Inflammatory macrophage treated with lipopolysaccharide for 1 hour (primary cell): ENCODE measurements around the gene GRAMD4.

Experiments used
- DNase-seq, 2 donors: peaks; one replicate each; pipeline ENCODE4 v3.0.0-alpha.2; 2020 to 2022

The GRAMD4 gene

GRCh38 chr22:46696614-46697013 lies 76.4 kb downstream of the GRAMD4 start:
- no peak for DNase-seq

- DNase-seq = no peak
These were observed 77.8 kb downstream of the GRAMD4 start for GRCh38 chr22:46697811-46698515.

- DNase-seq = no peak
These were observed 78.9 kb downstream of the GRAMD4 start for GRCh38 chr22:46699091-46699490.

GRCh38 chr22:46701262-46701661 lies 81.1 kb downstream of the GRAMD4 start:
- no peak for DNase-seq

- no peak for DNase-seq
These were observed 83.2 kb downstream of the GRAMD4 start for GRCh38 chr22:46703171-46703995.

GRCh38 chr22:46703996-46704370 lies 83.8 kb downstream of the GRAMD4 start:
- no peak for DNase-seq

- DNase-seq = no peak
These were observed 85.9 kb downstream of the GRAMD4 start for GRCh38 chr22:46706060-46706459.

- no peak for DNase-seq
These were observed 87.1 kb downstream of the GRAMD4 start for GRCh38 chr22:46707305-46707704.

GRCh38 chr22:46707827-46708570 lies 87.8 kb downstream of the GRAMD4 start:
- DNase-seq = no peak

- DNase-seq = no peak
These were observed 88.7 kb downstream of the GRAMD4 start for GRCh38 chr22:46708766-46709330.

- no peak for DNase-seq
These were observed 90.6 kb downstream of the GRAMD4 start for GRCh38 chr22:46710806-46711205.

GRCh38 chr22:46712288-46712687 lies 92.1 kb downstream of the GRAMD4 start:
- DNase-seq = no peak

GRCh38 chr22:46714550-46714949 lies 94.4 kb downstream of the GRAMD4 start:
- no peak for DNase-seq

- DNase-seq = no peak
These were observed 99.7 kb downstream of the GRAMD4 start for GRCh38 chr22:46719921-46720320.

GRCh38 chr22:46721501-46722085 lies 101.4 kb downstream of the GRAMD4 start:
- DNase-seq = no peak

- DNase-seq = no peak
These were observed 103.7 kb downstream of the GRAMD4 start for GRCh38 chr22:46723882-46724281.

- DNase-seq = no peak
These were observed 104.9 kb downstream of the GRAMD4 start for GRCh38 chr22:46725096-46725495.

- no peak for DNase-seq
These were observed 106.1 kb downstream of the GRAMD4 start for GRCh38 chr22:46726066-46726985.

- no peak for DNase-seq
These were observed 106.8 kb downstream of the GRAMD4 start for GRCh38 chr22:46726986-46727317.

GRCh38 chr22:46727813-46728364 lies 107.7 kb downstream of the GRAMD4 start:
- DNase-seq = no peak

- no peak for DNase-seq
These were observed 108.3 kb downstream of the GRAMD4 start for GRCh38 chr22:46728470-46728869.
